Fibroblast of skin of right quadriceps (primary cell): ENCODE data around the gene KCNJ6.

Source experiments
- DNase-seq: peaks from one replicate; pipeline ENCODE4 v3.0.0-alpha.2; 2013

Gene KCNJ6

GRCh38 chr21:37808261-37808660 is 108.0 kb downstream of the KCNJ6 start:
- no peak for DNase-seq

GRCh38 chr21:37805266-37805665 is 111.0 kb downstream of the KCNJ6 start:
- no peak for DNase-seq

- DNase-seq, result no peak
Observed at GRCh38 chr21:37804001-37804400, 112.3 kb downstream of the KCNJ6 start.

GRCh38 chr21:37803101-37803651 is 113.1 kb downstream of the KCNJ6 start:
- DNase-seq, result no peak

GRCh38 chr21:37800456-37801061 is 115.7 kb downstream of the KCNJ6 start:
- DNase-seq, result peak; percentile 54

GRCh38 chr21:37800057-37800455 is 116.2 kb downstream of the KCNJ6 start:
- DNase-seq, result no peak

GRCh38 chr21:37799211-37800056 is 116.8 kb downstream of the KCNJ6 start:
- peak; percentile 63 for DNase-seq

- DNase-seq, result no peak
Observed at GRCh38 chr21:37797403-37797802, 118.9 kb downstream of the KCNJ6 start.

- no peak for DNase-seq
Observed at GRCh38 chr21:37796011-37796410, 120.2 kb downstream of the KCNJ6 start.

- peak; percentile 59 for DNase-seq
Observed at GRCh38 chr21:37793660-37794059, 122.6 kb downstream of the KCNJ6 start.

- DNase-seq, result no peak
Observed at GRCh38 chr21:37792046-37792445, 124.2 kb downstream of the KCNJ6 start.

- no peak for DNase-seq
Observed at GRCh38 chr21:37790905-37791304, 125.4 kb downstream of the KCNJ6 start.

- no peak for DNase-seq
Observed at GRCh38 chr21:37788503-37788902, 127.8 kb downstream of the KCNJ6 start.

- peak; percentile 89 for DNase-seq
Observed at GRCh38 chr21:37787456-37787855, 128.8 kb downstream of the KCNJ6 start.

- DNase-seq, result no peak
Observed at GRCh38 chr21:37784591-37785318, 131.5 kb downstream of the KCNJ6 start.

- peak; percentile 49 for DNase-seq
Observed at GRCh38 chr21:37783016-37783415, 133.2 kb downstream of the KCNJ6 start.

- no peak for DNase-seq
Observed at GRCh38 chr21:37780991-37781983, 135.0 kb downstream of the KCNJ6 start.

- DNase-seq, result no peak
Observed at GRCh38 chr21:37771181-37771580, 145.1 kb downstream of the KCNJ6 start.

GRCh38 chr21:37770461-37770860 is 145.8 kb downstream of the KCNJ6 start:
- DNase-seq, result no peak

GRCh38 chr21:37769656-37770055 is 146.6 kb downstream of the KCNJ6 start:
- no peak for DNase-seq

- DNase-seq, result no peak
Observed at GRCh38 chr21:37767984-37768383, 148.3 kb downstream of the KCNJ6 start.

GRCh38 chr21:37766129-37766528 is 150.1 kb downstream of the KCNJ6 start:
- no peak for DNase-seq
